K562 (cell line): ENCODE results near the gene CCDC88A. TPM values are rescaled to one million over a fixed set of nuclear protein-coding genes. Genes with fewer than 3 reads are reported as not detected.

ENCODE experiments used
- ATAC-seq: fragments of 200-7000 bp; cut with Tn5 transposase; 3 replicates; pipeline ENCODE4 v1.9.1; 2020; ENCODE audit warnings: moderate library complexity
- BruUV-seq: library from RNA; stranded (reverse); fragments of 400-500 nt; replicated peaks from 2 replicates; lab custom pipeline; 2021; lab: Mats Ljungman, UMichigan
- CTCF ChIA-PET: fragments of 300-600 bp; formaldehyde crosslinking; extraction: SDS; loops from one replicate; lab custom pipeline; 2021; ENCODE audit warnings: low intra/inter-chr PET ratio; lab: Yijun Ruan, JAX
- POLR2A ChIA-PET: fragments of 300-600, 350-650 bp; sonication (Branson Sonifier 250); formaldehyde crosslinking; extraction: SDS; loops from one replicate; lab custom pipeline; 2021; ENCODE audit warnings: antibody characterized with exemption, inconsistent platforms; lab: Yijun Ruan, JAX
- DNase-seq, 4 experiments: peaks; one replicate each; pipeline versions ENCODE4 v3.0.0 to v3.0.0-alpha.2; 2011 to 2018; ENCODE audit warnings: low spot score in 3 of 4, mixed read lengths in 3 of 4; ENCODE audit errors: extremely low read depth in 1 of 4
- FAIRE-seq: peaks from 2 replicates; lab custom pipeline; 2011; peaks lifted over from hg19 to GRCh38; lab: Jason Lieb, UNC
- H2AFZ ChIP-seq: 2 replicates; pipeline ENCODE4 v1.6.0; 2011; ENCODE audit warnings: low read depth, low read length, control low read depth, inconsistent platforms
- H3K27ac ChIP-seq: fragments of 200-600 bp; 3 replicates; pipeline ENCODE4 v1.8.0; 2011; ENCODE audit warnings: low read depth, mild to moderate bottlenecking, control low read depth, inconsistent platforms, low read length, moderate library complexity, mixed read lengths; ENCODE audit errors: extremely low read depth
- H3K27me3 ChIP-seq, 2 experiments: fragments of 300-600 bp in 1 of 2; 2 replicates in 1 of 2; 3 replicates in 1 of 2; pipeline versions ENCODE4 v1.6.0 to v1.8.0; 2011; ENCODE audit warnings: inconsistent platforms in 2 of 2, low read length in 2 of 2, mild to moderate bottlenecking in 1 of 2, mixed read lengths in 1 of 2, moderate library complexity in 1 of 2; ENCODE audit not compliant: control insufficient read depth in 2 of 2, insufficient read depth in 2 of 2
- H3K36me3 ChIP-seq: fragments of 300-600 bp; 3 replicates; pipeline ENCODE4 v1.8.0; 2011; ENCODE audit warnings: mild to moderate bottlenecking, low read length, inconsistent platforms; ENCODE audit not compliant: control insufficient read depth, insufficient read depth
- H3K4me1 ChIP-seq, 2 experiments: fragments of 200-600 bp in 1 of 2; replicated peaks in 1 of 2; 2 replicates in 1 of 2; 3 replicates in 1 of 2; pipeline versions ENCODE4 v1.5.1 to v1.8.0; 2011; ENCODE audit warnings: inconsistent platforms in 2 of 2, low read length in 2 of 2, mild to moderate bottlenecking in 1 of 2, mixed read lengths in 1 of 2, moderate library complexity in 1 of 2; ENCODE audit not compliant: control insufficient read depth in 2 of 2, insufficient read depth in 2 of 2
- H3K4me2 ChIP-seq: 2 replicates; pipeline ENCODE4 v1.6.1; 2011; ENCODE audit warnings: low read length, control low read depth, inconsistent platforms, mixed read lengths; ENCODE audit not compliant: insufficient read depth
- H3K4me3 ChIP-seq: fragments of 200-600 bp; sonication (generic), shearing (Covaris generic); 2 replicates; pipeline ENCODE4 v1.5.1; 2016; ENCODE audit warnings: control low read depth, inconsistent platforms
- H3K79me2 ChIP-seq: fragments of 200-600 bp; 3 replicates; pipeline ENCODE4 v1.8.0; 2011; ENCODE audit warnings: low read length, inconsistent platforms; ENCODE audit not compliant: control insufficient read depth, insufficient read depth
- H3K9ac ChIP-seq, 2 experiments: 2 replicates each; pipeline versions ENCODE4 v1.6.0 to v1.6.1; 2011; ENCODE audit warnings: low read depth in 2 of 2, low read length in 2 of 2, control low read depth in 1 of 2, inconsistent platforms in 1 of 2, mild to moderate bottlenecking in 1 of 2, mixed read lengths in 1 of 2; ENCODE audit not compliant: insufficient read depth in 1 of 2
- H3K9me1 ChIP-seq: one replicate; pipeline ENCODE4 v1.6.0; 2011; ENCODE audit warnings: inconsistent platforms, mild to moderate bottlenecking, low read length, moderate library complexity; ENCODE audit not compliant: control insufficient read depth, insufficient read depth
- H3K9me3 ChIP-seq: replicated peaks from 2 replicates; pipeline ENCODE4 v1.5.1; 2011; ENCODE audit warnings: low read depth, low read length, inconsistent platforms; ENCODE audit not compliant: control insufficient read depth, insufficient read depth
- H4K20me1 ChIP-seq: replicated peaks from 2 replicates; pipeline ENCODE4 v1.6.1; 2011; ENCODE audit warnings: low read length, inconsistent platforms, mixed read lengths; ENCODE audit not compliant: control insufficient read depth, insufficient read depth
- FOXA1 ChIP-seq: fragments of 450-650 bp; IDR thresholded peaks from 2 replicates; pipeline ENCODE4 v1.6.1; 2016; ENCODE audit warnings: mild to moderate bottlenecking, borderline replicate concordance
- FOXJ2 ChIP-seq: fragments of 200-800 bp; sonication (Bioruptor generic); IDR thresholded peaks from 2 replicates; pipeline ENCODE4 v1.6.1; 2016; ENCODE audit warnings: missing genetic modification characterization, missing compliant biosample characterization
- FOXJ3 ChIP-seq: sonication (generic); formaldehyde crosslinking; IDR thresholded peaks from 2 replicates; pipeline ENCODE4 v1.4.0; 2020; ENCODE audit warnings: mild to moderate bottlenecking, missing genetic modification reagents
- GABPB1 ChIP-seq: sonication (generic); formaldehyde crosslinking; IDR thresholded peaks from 2 replicates; pipeline ENCODE4 v1.8.0; 2022; ENCODE audit warnings: mild to moderate bottlenecking, missing genetic modification reagents
- GTF2A2 ChIP-seq: IDR thresholded peaks from 2 replicates; pipeline ENCODE4 v1.6.1; 2016; ENCODE audit warnings: mild to moderate bottlenecking, missing genetic modification characterization, missing compliant biosample characterization
- KLF13 ChIP-seq: fragments of 450-650 bp; IDR thresholded peaks from 2 replicates; pipeline ENCODE4 v1.6.1; 2016; ENCODE audit warnings: missing genetic modification characterization, low read depth, mild to moderate bottlenecking, missing compliant biosample characterization, moderate library complexity, borderline replicate concordance
- NUFIP1 ChIP-seq: fragments of 450-650 bp; IDR thresholded peaks from 2 replicates; pipeline ENCODE4 v1.6.1; 2018; ENCODE audit not compliant: partially characterized antibody
- RBM15 ChIP-seq: fragments of 200-400 bp; formaldehyde crosslinking; IDR thresholded peaks from 2 replicates; pipeline ENCODE4 v1.6.1; 2018; ENCODE audit warnings: mild to moderate bottlenecking, low read length, moderate library complexity; ENCODE audit not compliant: insufficient read depth
- STAT5B ChIP-seq: fragments of 250-450 bp; sonication (Bioruptor Pico); IDR thresholded peaks from 2 replicates; pipeline ENCODE4 v1.8.0; 2021; ENCODE audit warnings: mild to moderate bottlenecking, inconsistent platforms
- U2AF2 ChIP-seq: fragments of 200-400 bp; formaldehyde crosslinking; optimal IDR thresholded peaks from 2 replicates; pipeline ENCODE3; 2017; ENCODE audit warnings: low read depth, mild to moderate bottlenecking, low read length
- XRCC4 ChIP-seq: IDR thresholded peaks from one replicate; pipeline ENCODE4 v1.6.1; 2011; ENCODE audit not compliant: insufficient read depth, insufficient read length; ENCODE audit errors: extremely low read depth
- ZBTB2 ChIP-seq: fragments of 450-650 bp; IDR thresholded peaks from 2 replicates; pipeline ENCODE4 v1.6.1; 2016; ENCODE audit warnings: antibody characterized with exemption
- WGBS: fragments of 100-300 bp; shearing (Covaris generic); methylation state at CpG from one replicate; pipeline ENCODE4 v1.1.6; 2016; ENCODE audit warnings: low coverage, mixed read lengths; ENCODE audit not compliant: insufficient coverage; ENCODE audit errors: missing lambda C conversion rate; 5-methylcytosine and 5-hydroxymethylcytosine counted together
- in situ Hi-C: fragments of 300-500 bp; cut with MboI; formaldehyde crosslinking; loops from 4 replicates; pipeline ENCODE4 v1.15.0; 2018; ENCODE audit warnings: inconsistent platforms, mixed read lengths
- intact Hi-C: fragments of 100-400 bp; cut with micrococcal nuclease; formaldehyde crosslinking; loops from 2 replicates; pipeline ENCODE4 v1.14.2; 2022
- polyA plus RNA-seq, 8 experiments: library from polyadenylated mRNA; depleted of rRNA in 4 of 8; stranded (reverse) in 5 of 8; unstranded in 3 of 8; fragments of >200 nt; fragmentation: Nextera tagmentation in 2 of 8; fragmentation: Illumina TruSeq in 1 of 8; extraction: Ambion mirVana in 2 of 8; extraction: Trizol in 1 of 8; gene quantifications; 2 replicates each; pipeline versions ENCODE4 v1.2.1 to v1.2.3, GENCODE V29; 2011 to 2014; ENCODE audit warnings: inconsistent platforms in 1 of 8, missing spikeins in 1 of 8
- total RNA-seq, 7 experiments: library from RNA; depleted of rRNA in 6 of 7; stranded (reverse); fragments of >200 nt in 6 of 7; fragmentation: Illumina TruSeq in 2 of 7; extraction: Trizol in 2 of 7; gene quantifications; 2 replicates each; pipeline versions ENCODE4 v1.2.1 to v1.2.3, GENCODE V29; 2011 to 2021; ENCODE audit warnings: low replicate concordance in 1 of 7

Gene CCDC88A
- total and polyA plus RNA-seq, 9 of the 15 experiments (the other 6 are each of a cell fraction or from before 2014, with no cell fraction given), result 29.3 to 102 (median 55.6) TPM

DNA sequence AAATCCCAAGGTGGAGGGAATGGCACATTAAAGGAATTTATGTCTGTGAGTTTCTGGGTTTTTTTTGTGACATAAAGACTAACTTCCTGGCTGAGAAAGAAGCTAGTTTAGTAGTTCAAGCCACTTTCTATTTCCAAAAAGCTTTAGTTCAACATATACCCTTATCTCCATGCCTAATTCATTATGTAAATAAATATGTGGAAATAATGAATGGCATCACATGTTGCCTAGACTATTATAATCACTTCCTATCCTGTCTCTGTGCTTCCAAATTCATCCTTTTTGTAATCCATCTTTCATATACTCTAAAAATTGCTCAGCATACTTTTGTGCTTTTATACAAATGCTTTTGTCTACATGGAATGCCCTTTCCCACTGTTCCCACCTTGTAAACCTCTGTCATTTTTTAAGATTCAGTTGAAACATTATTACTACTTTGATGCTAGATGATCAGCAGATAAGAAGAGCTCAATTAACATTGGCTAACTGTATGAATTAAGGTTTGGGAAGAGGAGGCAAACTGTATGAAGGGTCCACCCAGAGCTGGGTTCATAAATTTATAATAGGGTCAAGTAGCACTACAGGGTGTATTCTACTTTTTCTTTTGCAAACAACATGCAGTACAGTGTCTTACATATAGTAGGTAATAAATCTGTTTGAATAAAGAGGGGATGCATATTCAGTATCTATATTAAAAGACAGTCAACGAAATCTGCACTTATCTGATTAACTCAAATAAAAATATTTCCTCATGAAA lies 88.9 kb downstream of the CCDC88A start:
- no peak for FAIRE-seq
- intact Hi-C loops, result no loop called here

GRCh38 chr2:55327470-55328230 lies 92.0 kb downstream of the CCDC88A start:
- in situ Hi-C loops, result no loop called here
- BruUV-seq, result no TSS peak
- ATAC-seq (no peak), FAIRE-seq (no peak), DNase-seq (no peak)
- intact Hi-C loops, result no loop called here
- no peak overlapping the region for H3K9ac ChIP-seq
- H3K9me3 ChIP-seq, result no peaks in the 10 kb centered on the region
- no peak overlapping the region for H3K4me3 ChIP-seq
- ChIA-PET CTCF (interaction anchor here (0.7 kb wide), 1 partner anchor 951 kb away, joined by 3 read pairs; no protein-coding TSS in a partner anchor), POLR2A (interaction anchor here (0.7 kb wide), 1 partner anchor 128 kb away, joined by 3 read pairs; no protein-coding TSS in a partner anchor)
- H4K20me1 ChIP-seq, result no peaks in the 10 kb centered on the region
- no peak overlapping the region for H3K27ac ChIP-seq
- H3K9me1 ChIP-seq, result no peaks in the 10 kb centered on the region
- H3K27me3 ChIP-seq, result no peaks in the 10 kb centered on the region
- H3K79me2 ChIP-seq, result no peaks in the 10 kb centered on the region
- WGBS, result 71% methylated on average over 3 of the region's 3 CpGs
- no peak overlapping the region for H2AFZ ChIP-seq
- no peak overlapping the region for H3K4me2 ChIP-seq
- no peaks in the 10 kb centered on the region for H3K4me1 ChIP-seq
- H3K36me3 ChIP-seq, result peaks cover 44% of the 10 kb centered on the region; the same call in 2 of the 3 replicates
- TF ChIP-seq ZBTB2, result no peak
- TF ChIP-seq KLF13 (tag), result no peak
- TF ChIP-seq RBM15, result no peak
- no peak for TF ChIP-seq FOXJ2
- no peak for TF ChIP-seq GTF2A2 (tag)
- no peak for TF ChIP-seq NUFIP1
- no peak for TF ChIP-seq GABPB1 (CRISPR knock-in tag)
- no peak for TF ChIP-seq U2AF2
- no peak for TF ChIP-seq FOXA1
- no peak for TF ChIP-seq STAT5B (CRISPR knock-in tag)

More for the DNA sequence above, 88.9 kb downstream of the CCDC88A start:
- Histone ChIP-seq H3K9me1 (no peaks in the 10 kb centered on the region), H3K4me3 (no peak overlapping the region), H4K20me1 (no peaks in the 10 kb centered on the region), H3K9me3 (no peaks in the 10 kb centered on the region), H3K4me2 (no peak overlapping the region), H3K27ac (no peak overlapping the region), H2AFZ (no peak overlapping the region), H3K9ac (no peak overlapping the region), H3K27me3 (no peaks in the 10 kb centered on the region), H3K36me3 (peaks cover 59% of the 10 kb centered on the region), H3K79me2 (no peaks in the 10 kb centered on the region), H3K4me1 (no peaks in the 10 kb centered on the region)
- TF ChIP-seq XRCC4 (no peak), FOXJ3 (CRISPR knock-in tag) (no peak)
- ChIA-PET CTCF (no interaction called here), POLR2A (interaction anchor here (1.6 kb wide), 1 partner anchor 20 kb away, joined by 5 read pairs; no protein-coding TSS in a partner anchor)
- 90% methylated on average over 1 of the region's 1 CpG for WGBS
- no TSS peak for BruUV-seq
- no peak for ATAC-seq
- in situ Hi-C loops, result no loop called here
- DNase-seq, result no peak
